Pancreas (tissue), 10 donors: ENCODE data around the gene ZNF581. TPM values are rescaled to one million over a fixed set of nuclear protein-coding genes. Genes with fewer than 3 reads are reported as not detected.

Source experiments
- ATAC-seq, 4 donors: fragments of 200-7000 bp; cut with Tn5 transposase; one replicate each; pipeline versions ENCODE4 v1.8.0 to v1.9.1; 2020; ENCODE audit warnings: mild to moderate bottlenecking in 4 of 4, moderate library complexity in 4 of 4
- DNase-seq, 6 donors: peaks; one replicate each; pipeline ENCODE4 v3.0.0-alpha.2; 2020
- FAIRE-seq: peaks from 2 replicates; lab custom pipeline; 2012; peaks lifted over from hg19 to GRCh38; lab: Jason Lieb, UNC
- H3K27ac ChIP-seq, 4 donors: fragments of 200-600 bp; sonication (generic); 1 replicate in 3 of 4; 2 replicates in 1 of 4; pipeline versions ENCODE4 v1.5.0 to v1.8.0; 2020
- H3K27me3 ChIP-seq, 4 donors: fragments of 200-600 bp; one replicate each; pipeline ENCODE4 v1.8.0; 2021
- H3K36me3 ChIP-seq, 3 donors: fragments of 200-600 bp; sonication (generic) in 1 of 3; one replicate each; pipeline versions ENCODE4 v1.5.0 to v1.8.0; 2020 to 2021
- H3K4me1 ChIP-seq, 3 donors: fragments of 200-600 bp; one replicate each; pipeline ENCODE4 v1.8.0; 2021
- H3K4me3 ChIP-seq, 4 donors: fragments of 200-600 bp; sonication (generic) in 2 of 4; one replicate each; pipeline versions ENCODE4 v1.5.0 to v1.8.0; 2020 to 2021
- H3K9me3 ChIP-seq, 4 donors: fragments of 200-600 bp; one replicate each; pipeline ENCODE4 v1.8.0; 2021
- CTCF ChIP-seq, 4 donors: fragments of 200-600 bp; sonication (generic) in 3 of 4; IDR thresholded peaks; one replicate each; pipeline versions ENCODE4 v1.5.0 to v1.8.0; 2021; ENCODE audit warnings: antibody characterized with exemption in 4 of 4
- WGBS, 2 donors: extraction: QIAGEN DNeasy Blood & Tissue Kit; methylation state at CpG; one replicate each; pipeline ENCODE4 v1.1.7; 2013; 5-methylcytosine and 5-hydroxymethylcytosine counted together
- intact Hi-C, 3 donors: fragments of 100-400 bp; cut with DNase I; formaldehyde crosslinking; loops; one replicate each; pipeline versions ENCODE4 v1.11.1 to v1.14.2; 2022
- polyA plus RNA-seq, 2 donors: library from polyadenylated mRNA; stranded (reverse); fragments of 200-250 nt; gene quantifications; one replicate each; pipeline ENCODE4 v1.2.3, GENCODE V29; 2013
- total RNA-seq, 6 donors: library from RNA; stranded (reverse); fragmentation: NEBNext Ultra II Directional in 4 of 6; extraction: Animal tissue kit (Norgen Biotek cat#: 25700) in 4 of 6; gene quantifications; one replicate each; pipeline versions ENCODE4 v1.2.1 to v1.2.4, GENCODE V29; 2021 to 2023
- donor health status: healthy with polysubstance abuse.
- donor health status: DM: no; HTN: no; CAD: no; lungs with moderate emphysema.
- donor health status: DM: no; HTN: no; CAD: no.
- donor health status: control.
- donor health status: control.
- donor health status: Bipolar disorder and iron deficiency.
- donor health status: DM: yes; HTN: yes; CAD: no.
- donor health status: DM: no; HTN: no; CAD: no.
- donor health status: DM: no; HTN: no; CAD: no.
- donor health status: DM: yes; HTN: yes; CAD: no.

The ZNF581 gene
- total and polyA plus RNA-seq, 8 donors = 12.9 to 23.2 (median 15.2) TPM

- WGBS, 2 donors = 85 to 89% methylated on average over 9 of the region's 9 CpGs
- Histone ChIP-seq H3K9me3 (no peaks in the 10 kb centered on the region), H3K4me1 (peaks cover 0 to 5% (median 0%) of the 10 kb centered on the region in 3 donors), H3K36me3 (peaks cover 0 to 18% (median 3%) of the 10 kb centered on the region in 3 donors), H3K27ac (no peak overlapping the region), H3K27me3 (no peaks in the 10 kb centered on the region), H3K4me3 (no peak overlapping the region)
- intact Hi-C loops = no loop called here
- DNase-seq (no peak), ATAC-seq (no peak), FAIRE-seq (no peak)
- TF ChIP-seq CTCF (IDR thresholded peaks at IDR 0.05) = no peak
Measured at GRCh38 chr19:55598034-55598433, 45.4 kb upstream of the ZNF581 start.

- Histone ChIP-seq H3K4me1 (peaks cover 0 to 5% (median 0%) of the 10 kb centered on the region in 3 donors), H3K27me3 (no peaks in the 10 kb centered on the region), H3K9me3 (no peaks in the 10 kb centered on the region), H3K27ac (peak overlapping the region; percentile 83 to 98 (median 97)), H3K36me3 (peaks cover 0 to 15% (median 3%) of the 10 kb centered on the region in 3 donors), H3K4me3 (peak overlapping the region; percentile 62 to 86 (median 78))
- ATAC-seq = peak; percentile 64 to 86 (median 79)
- 7% methylated on average over 25 to 26 of the region's 26 CpGs for WGBS, 2 donors
- TF ChIP-seq CTCF (IDR thresholded peaks at IDR 0.05) = no peak
- intact Hi-C loops = no loop called here
- peak; percentile 81 to 97 (median 92) for DNase-seq
- peak; percentile 84 for FAIRE-seq
Measured at GRCh38 chr19:55598719-55599467, 44.6 kb upstream of the ZNF581 start.

DNA sequence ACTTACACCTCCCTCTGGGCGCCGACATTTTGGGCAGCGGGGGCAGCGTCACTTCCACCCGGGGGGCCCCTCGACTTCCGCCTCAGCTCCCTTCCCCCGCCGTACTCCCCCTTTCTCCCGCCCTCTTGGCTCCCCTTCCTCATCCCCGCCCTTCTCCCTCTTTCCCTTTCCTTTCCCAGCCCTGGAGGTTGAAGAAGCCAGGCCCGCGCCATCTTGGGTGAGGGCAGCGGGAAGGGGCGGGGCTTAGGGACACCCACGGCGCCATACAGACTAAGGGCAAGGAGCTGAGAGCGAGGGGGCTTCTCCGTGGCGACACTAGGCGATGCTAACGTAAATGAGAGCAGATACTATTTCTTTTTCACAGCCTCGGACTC lies 44.0 kb upstream of the ZNF581 start, which contains the start of gene FIZ1:
FIZ1 (minus strand) TSS at position 50 of the 374 bp plus-strand sequence. CDS start 1,652 bp downstream, outside the sequence.
- ATAC-seq (peak; percentile 85 to 94 (median 87)), DNase-seq (peak; percentile 94 to 99 (median 98)), FAIRE-seq (peak; percentile 87)
- no peaks in the 10 kb centered on the region for H3K27me3 ChIP-seq
- H3K4me1 ChIP-seq = peaks cover 0 to 10% (median 0%) of the 10 kb centered on the region in 3 donors
- intact Hi-C loops = no loop called here
- H3K36me3 ChIP-seq = peaks cover 0 to 15% (median 3%) of the 10 kb centered on the region in 3 donors
- peak within 1 kb of the TSS; percentile 62 to 86 (median 78) for H3K4me3 ChIP-seq
- H3K27ac ChIP-seq = peak within 1 kb of the TSS; percentile 83 to 98 (median 97)
- 0% methylated on average over 21 to 23 of the region's 23 CpGs for WGBS, 2 donors
- no peaks in the 10 kb centered on the region for H3K9me3 ChIP-seq
- no peak for TF ChIP-seq CTCF (IDR thresholded peaks at IDR 0.05)

DNA sequence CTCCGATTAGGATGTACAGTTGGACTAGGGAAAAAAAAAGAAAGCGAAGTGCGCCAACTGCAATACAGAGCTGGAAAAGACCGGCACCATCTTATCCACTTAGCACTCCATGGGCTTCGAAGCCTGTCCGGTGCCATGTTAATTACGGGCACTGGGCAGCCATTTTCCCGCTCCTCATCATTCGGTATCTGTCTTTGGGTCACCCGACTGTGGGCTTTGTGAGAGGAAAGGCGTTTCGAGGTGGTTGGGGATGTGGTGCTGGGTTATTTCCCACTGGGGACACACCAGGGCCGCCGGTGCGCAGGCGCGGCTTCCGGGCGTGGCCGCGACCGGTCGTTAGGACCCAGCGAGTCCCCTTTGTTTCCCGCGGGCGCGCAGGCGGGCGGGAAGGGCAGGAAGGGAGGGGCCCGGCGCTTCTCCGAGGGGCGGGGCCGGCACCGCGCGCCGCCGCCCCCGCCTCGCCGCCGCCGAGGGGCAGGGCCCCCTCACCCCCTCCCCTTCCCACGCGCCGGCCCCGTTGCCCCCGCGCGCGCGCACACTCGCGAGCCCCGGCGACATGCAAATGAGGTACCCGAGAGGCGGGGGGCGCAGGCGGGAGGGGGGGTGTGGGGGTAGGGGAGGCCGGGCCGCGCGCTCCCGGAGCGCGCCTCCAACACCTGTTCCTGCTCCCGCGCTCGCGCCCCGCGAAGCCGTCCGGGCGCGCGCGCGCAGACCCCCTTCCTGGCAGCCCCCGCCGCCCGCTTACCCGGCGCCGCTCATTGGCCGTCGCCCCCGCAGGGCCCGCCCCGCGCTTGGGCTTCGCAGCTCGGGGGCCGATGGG lies 43.4 kb upstream of the ZNF581 start, which contains the start of gene ZNF524:
ZNF524 (plus strand) TSS at position 447 of the 820 bp plus-strand sequence. CDS start 1,825 bp downstream, outside the sequence.
- Histone ChIP-seq H3K36me3 (peaks cover 0 to 15% (median 3%) of the 10 kb centered on the region in 3 donors), H3K27ac (peak within 1 kb of the TSS; percentile 83 to 98 (median 97)), H3K9me3 (no peaks in the 10 kb centered on the region), H3K4me1 (peaks cover 0 to 13% (median 0%) of the 10 kb centered on the region in 3 donors), H3K4me3 (peak within 1 kb of the TSS; percentile 62 to 86 (median 78)), H3K27me3 (no peaks in the 10 kb centered on the region)
- DNase-seq (peak; percentile 85 to 94 (median 88)), ATAC-seq (peak; percentile 66 to 75 (median 70)), FAIRE-seq (no peak)
- 0 to 1% methylated on average over 48 to 93 of the region's 97 CpGs for WGBS, 2 donors
- intact Hi-C loops = no loop called here
- no peak for TF ChIP-seq CTCF (IDR thresholded peaks at IDR 0.05)
